ENCODE results near the gene ZAP70.
A peak's percentile ranks its signal among the peaks of the same experiment; 100 is the strongest.

ZAP70 gene

DNA sequence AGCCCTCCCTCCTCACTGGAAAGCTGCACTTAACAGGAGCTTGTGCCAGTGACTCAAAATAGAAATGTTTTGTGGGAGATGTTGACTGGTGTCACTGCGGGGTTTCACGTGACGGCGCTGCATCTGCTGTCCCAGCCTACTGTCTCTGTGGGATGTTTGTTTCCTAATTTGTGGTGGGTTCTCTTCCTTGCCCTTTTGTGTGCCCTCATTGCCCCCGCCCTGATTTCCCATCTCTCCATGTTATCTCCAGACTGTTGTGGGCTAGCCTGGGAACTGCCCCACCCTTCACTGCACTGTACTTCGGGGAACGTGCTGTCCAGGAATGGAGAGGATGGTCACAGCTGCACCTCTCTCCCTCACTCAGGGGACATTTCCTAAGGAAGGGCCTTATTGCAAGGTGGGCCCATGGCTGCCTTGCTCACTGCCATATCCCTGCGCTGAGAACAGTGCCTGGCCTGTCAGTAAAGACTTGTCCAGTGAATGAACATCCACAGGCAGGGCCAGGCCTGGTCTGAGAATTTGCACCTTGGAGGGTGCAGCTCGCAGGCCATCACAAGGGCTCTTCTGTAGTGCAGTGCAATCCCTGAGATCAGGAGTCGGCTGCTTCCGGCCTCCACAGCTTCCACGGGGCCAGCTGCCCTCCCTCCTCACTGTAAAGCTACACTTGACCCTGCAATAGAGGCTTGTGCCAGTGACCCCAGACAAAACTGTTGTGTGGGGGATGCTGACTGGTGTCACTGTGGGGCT lies 18.1 kb downstream of the ZAP70 start:
- no peak for FAIRE-seq
- no peak for DNase-seq (ENCODE audit: insufficient read length, low spot score)

DNA sequence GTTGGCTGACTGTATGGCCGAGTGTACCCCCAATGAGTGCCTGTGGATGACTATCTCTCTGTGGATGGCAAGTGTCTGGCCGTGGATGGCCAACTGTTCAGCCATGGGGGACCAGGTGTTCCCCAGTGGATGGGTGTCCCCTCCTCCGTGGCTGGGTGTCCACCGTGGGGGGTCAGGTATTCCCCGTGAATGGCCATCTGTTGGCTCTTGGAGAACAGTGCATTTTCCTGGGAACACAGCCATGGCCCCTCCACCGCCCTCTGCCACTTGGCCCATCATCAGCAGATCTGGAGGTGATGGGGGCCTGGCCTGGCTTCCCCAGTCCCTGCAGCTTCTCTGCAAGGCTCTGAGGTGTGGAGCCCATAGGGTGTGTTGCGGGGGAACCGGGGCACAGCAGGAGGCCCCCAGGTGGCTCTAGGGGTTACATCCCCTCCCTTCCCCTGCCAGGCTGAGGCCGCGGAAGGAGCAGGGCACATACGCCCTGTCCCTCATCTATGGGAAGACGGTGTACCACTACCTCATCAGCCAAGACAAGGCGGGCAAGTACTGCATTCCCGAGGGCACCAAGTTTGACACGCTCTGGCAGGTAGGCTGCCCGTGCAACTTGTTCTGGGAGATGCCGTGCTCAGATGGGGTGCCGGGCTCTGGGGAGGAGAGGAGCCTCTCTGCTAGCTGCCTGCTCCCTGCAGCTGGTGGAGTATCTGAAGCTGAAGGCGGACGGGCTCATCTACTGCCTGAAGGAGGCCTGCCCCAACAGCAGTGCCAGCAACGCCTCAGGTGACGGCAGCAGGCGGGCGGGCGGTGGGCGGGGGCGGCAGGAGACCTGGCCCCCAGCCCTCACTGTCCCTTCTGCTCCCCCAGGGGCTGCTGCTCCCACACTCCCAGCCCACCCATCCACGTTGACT lies 19.3 kb downstream of the ZAP70 start:
- FAIRE-seq = no peak
- DNase-seq (ENCODE audit: insufficient read length, low spot score) = no peak

DNA sequence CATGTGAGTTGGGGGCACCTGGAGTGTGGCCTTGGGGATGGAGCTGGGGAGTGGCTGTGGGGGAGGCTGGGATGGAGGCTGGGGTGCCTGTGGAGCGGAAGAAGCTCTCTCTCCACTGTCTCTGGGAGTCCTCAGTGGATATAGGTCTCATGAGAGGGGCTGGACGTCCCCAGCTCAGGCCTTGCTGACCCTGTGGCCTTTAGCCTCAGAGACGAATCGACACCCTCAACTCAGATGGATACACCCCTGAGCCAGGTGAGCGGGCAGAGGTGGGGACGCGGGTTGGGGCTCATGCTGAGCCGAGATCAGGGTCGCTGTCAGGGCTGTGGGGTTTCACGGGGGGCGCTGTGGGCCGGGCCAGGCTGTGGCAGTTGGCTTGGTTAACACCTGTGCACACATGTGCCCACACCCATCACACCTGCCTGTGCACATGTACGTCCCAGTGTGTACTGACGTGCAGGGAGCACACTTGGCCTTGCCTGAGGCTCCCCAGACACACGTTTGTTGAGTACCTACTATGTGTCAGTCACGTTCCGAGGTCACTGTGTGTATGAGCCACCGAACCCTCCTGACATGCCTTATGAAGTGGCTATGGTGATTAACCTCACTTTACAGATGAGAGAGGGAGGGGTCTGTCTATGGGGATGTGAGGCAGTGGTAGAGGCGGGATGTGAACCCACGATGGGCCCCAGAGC lies 20.1 kb downstream of the ZAP70 start:
- DNase-seq (ENCODE audit: insufficient read length, low spot score) = no peak
- FAIRE-seq = no peak

DNA sequence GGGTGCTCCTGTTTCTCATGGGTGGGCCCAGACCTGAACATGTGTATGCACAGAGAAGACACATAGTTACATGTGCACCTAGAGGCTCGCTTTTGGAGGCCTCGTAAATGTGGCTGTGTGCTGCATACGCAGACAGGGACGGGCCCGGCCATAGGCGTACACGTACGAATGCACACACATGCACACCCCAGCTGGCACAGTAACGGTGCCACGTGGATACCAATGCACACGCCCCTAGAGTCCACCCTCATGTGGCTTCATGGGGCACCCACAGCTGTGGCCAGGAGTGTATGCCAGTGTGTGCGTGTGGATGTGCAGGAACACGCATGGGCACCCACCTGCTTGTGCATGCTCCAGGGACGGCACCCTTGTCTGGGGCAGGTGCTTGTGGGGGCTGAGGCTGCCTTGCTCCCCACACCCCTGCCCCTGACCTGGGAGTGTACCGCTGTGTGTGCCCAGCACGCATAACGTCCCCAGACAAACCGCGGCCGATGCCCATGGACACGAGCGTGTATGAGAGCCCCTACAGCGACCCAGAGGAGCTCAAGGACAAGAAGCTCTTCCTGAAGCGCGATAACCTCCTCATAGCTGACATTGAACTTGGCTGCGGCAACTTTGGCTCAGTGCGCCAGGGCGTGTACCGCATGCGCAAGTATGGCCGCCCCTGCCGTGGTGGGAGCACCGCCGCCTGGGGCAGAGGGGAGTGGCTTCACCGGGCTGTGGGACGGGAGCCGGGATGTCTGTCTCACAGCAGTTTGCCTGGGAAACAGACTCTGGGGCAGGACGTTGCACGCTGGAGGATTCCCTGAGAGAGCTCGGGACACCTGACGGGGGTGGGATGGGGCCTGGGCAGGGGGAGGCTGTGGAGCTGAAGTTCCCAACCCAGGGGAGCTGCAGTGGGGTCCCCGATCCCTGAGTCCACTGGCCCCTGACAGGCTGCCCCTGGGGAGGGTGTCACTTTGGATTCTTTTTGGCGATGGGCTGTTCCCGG lies 21.0 kb downstream of the ZAP70 start:
- DNase-seq (ENCODE audit: insufficient read length, low spot score) = no peak
- FAIRE-seq = no peak

DNA sequence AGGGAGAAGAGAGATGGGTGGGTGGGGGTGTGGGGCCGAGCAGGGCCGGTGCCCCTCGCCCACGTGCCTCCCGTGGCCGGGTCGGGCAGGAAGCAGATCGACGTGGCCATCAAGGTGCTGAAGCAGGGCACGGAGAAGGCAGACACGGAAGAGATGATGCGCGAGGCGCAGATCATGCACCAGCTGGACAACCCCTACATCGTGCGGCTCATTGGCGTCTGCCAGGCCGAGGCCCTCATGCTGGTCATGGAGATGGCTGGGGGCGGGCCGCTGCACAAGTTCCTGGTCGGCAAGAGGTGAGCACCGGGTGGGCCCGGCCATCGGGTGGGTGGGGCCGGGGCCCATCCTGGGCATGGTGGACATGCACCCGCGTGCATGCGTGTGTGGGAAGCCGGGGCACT lies 21.8 kb downstream of the ZAP70 start:
- DNase-seq (ENCODE audit: insufficient read length, low spot score) = no peak
- FAIRE-seq = no peak

DNA sequence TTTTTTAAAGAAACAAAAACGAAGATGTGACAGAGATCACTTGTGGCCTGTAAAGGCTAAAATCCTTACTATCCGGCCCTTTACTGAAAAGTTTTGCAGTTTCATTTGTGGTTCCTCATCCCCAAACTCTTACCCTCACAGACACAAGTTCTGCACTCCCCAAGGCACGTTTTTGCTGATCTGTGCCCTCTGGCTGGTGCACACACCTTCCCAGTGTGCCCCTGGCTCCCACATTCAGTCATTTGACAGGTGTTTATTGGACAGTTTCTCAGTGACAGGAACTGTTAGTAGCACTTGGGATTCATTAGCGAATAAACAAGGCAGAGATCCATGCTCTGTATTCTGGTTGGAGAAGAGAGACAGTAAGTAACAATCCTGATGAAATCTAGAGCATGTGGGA lies 22.8 kb downstream of the ZAP70 start:
- DNase-seq (ENCODE audit: insufficient read length, low spot score) (no peak), FAIRE-seq (no peak)

DNA sequence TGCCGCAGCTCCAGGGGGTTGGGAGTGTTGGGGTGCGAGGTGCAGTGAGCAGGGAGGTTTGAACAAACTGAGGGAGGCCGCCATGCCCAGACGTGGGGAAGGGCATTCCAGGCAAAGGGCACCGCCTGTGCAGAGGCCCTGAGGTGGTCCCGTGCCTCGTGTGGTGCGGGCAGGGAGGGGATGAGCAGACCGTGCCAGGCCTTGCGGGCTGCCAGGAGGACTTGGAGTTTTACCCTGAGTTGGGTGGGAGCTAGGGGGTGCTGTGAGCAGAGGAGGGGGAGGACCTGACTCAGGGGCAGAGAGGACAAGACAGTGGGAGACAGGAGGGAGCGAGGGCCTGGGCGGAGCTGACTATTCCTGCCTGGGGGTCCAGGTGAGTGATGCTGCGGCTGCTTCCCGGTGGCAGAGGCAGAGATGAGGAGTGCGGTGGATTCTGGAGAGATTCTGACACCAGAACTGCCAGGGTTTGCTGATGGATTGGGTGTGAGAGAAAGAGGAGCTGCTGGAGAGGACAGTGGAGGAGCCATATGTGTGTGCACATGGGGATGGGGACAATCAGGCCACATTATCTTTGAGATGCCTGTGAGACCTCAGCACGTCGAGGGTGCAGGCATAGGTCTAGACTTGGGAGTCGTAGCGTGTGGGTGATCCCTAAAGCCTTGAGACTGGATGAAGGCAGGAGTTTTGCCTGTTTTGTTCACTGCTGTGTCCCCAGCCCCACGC lies 23.4 kb downstream of the ZAP70 start:
- FAIRE-seq = no peak
- DNase-seq (ENCODE audit: insufficient read length, low spot score) = no peak

DNA sequence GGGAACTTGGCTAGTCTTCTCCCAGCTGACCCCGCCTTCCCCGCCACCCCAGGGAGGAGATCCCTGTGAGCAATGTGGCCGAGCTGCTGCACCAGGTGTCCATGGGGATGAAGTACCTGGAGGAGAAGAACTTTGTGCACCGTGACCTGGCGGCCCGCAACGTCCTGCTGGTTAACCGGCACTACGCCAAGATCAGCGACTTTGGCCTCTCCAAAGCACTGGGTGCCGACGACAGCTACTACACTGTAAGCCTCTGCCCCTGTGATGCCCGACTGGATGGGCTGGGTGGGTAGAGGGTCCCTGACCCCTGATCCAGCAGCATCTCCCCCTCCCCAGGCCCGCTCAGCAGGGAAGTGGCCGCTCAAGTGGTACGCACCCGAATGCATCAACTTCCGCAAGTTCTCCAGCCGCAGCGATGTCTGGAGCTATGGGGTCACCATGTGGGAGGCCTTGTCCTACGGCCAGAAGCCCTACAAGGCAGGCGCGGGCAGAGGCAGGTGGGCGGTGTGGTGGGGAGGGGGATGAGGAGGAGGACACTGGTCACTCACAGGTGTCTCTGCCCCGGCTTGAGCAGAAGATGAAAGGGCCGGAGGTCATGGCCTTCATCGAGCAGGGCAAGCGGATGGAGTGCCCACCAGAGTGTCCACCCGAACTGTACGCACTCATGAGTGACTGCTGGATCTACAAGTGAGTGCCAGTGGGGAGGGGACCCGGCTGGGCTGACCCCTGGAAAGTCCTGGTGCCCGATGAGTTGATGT lies 24.2 kb downstream of the ZAP70 start:
- DNase-seq (ENCODE audit: insufficient read length, low spot score) = no peak
- no peak for FAIRE-seq

DNA sequence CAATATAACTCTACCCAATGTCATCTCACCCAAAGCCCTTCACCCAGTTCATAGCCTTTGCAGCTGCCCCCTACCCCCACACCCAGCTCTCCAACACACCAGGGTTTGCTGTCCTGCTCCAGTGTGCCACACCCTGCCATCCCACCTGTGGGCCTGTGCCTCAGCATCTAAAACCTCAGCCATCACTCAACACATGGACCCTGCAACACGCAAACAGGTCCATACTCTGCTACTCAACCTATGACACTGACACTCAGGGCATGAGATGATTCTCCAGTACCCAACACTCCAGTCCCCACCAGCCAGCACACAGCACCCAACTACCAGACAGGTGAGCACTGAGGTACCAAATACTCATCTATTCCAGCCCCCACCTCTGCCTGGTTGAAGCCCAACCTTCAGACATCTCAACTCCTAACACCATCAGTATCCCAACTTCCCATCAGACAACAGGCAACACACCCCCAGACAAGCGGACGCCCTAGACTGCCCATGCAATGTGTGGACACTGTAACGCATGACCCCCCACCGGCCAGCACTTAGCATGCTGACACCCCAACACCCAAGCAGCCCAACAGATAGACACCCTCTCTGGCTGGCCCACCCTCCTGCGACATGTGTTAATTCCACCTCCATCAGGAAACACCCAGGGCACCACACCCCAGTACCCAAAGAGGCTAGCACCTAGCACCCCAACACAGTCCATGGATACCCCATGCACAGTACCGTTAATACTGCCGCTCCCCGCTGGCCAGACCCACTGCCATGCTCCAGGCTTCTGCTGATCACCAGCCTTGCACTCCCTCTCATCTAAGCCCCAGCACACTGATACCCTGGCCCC lies 25.0 kb downstream of the ZAP70 start:
- FAIRE-seq = no peak

DNA sequence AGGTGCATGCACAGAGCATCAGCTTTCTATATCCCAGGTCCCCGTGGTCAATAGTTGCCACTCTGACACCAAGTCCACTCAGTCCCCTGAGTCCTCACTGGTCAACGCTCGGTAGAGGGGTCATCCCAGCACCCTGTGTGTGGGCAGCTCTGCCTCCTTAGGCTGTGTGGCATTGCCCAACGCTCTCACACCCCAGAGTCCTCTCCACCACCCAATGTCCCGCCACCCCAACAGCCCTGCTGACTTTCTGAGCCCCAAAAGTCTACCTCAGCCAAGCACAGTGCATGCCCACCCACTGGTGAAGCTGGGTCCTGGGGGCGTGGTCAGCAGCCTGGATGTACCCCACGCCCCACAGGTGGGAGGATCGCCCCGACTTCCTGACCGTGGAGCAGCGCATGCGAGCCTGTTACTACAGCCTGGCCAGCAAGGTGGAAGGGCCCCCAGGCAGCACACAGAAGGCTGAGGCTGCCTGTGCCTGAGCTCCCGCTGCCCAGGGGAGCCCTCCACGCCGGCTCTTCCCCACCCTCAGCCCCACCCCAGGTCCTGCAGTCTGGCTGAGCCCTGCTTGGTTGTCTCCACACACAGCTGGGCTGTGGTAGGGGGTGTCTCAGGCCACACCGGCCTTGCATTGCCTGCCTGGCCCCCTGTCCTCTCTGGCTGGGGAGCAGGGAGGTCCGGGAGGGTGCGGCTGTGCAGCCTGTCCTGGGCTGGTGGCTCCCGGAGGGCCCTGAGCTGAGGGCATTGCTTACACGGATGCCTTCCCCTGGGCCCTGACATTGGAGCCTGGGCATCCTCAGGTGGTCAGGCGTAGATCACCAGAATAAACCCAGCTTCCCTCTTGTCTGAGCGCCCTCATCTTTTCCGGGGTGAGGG lies 25.9 kb downstream of the ZAP70 start:
- FAIRE-seq (no peak), DNase-seq (ENCODE audit: insufficient read length, low spot score) (no peak)

More for the DNA sequence above, 25.0 kb downstream of the ZAP70 start:
- DNase-seq (ENCODE audit: insufficient read length, low spot score) = no peak

DNA sequence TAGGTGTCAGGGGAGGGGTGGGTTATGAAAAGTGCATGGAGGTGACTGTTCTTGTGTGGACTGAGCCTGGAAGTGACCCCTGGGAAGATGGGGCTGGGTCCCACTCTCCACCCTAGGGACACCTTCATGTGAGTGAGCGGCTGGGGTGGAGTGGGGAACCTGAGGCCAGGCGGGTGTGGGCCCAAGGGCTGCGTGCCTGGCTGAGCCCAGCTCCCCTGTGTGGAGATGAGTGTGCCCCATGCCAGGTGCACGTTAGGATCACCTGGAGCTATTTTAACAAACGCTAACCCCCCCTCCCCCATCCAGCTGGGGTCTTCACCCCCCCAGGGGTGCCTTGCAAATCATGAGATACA lies 26.5 kb downstream of the ZAP70 start:
- DNase-seq (ENCODE audit: insufficient read length, low spot score) (no peak), FAIRE-seq (no peak)

DNA sequence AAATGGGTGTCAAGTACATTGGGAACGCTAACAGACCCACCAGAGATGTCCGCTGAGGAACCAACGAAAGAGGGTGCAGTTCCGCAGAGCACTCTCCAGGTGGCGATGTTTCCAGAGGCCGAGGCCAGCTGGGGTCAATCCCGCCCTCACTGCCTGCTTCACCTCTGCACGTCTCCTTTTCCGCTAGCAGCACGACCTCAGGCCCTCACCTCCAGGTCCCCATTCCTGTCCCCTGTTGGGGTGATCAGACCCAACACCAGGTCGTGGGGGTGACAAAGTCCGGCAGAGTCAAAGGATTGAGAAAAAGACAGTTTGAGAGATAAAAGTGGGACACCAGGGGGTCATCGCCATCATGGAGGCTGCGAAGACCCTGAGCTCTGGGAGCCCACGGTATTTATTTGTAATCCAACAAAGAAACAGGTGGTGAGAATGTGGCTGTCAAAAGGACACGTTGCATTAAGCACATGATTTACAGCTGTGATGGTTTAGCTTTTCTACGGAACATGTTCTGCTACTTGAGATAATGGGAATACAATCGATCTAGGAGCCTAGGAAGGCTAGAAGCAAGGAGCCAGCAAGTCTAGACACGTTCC lies 27.3 kb downstream of the ZAP70 start:
- FAIRE-seq = peak; percentile 79
- peak; percentile 91 for DNase-seq (ENCODE audit: insufficient read length, low spot score)

DNA sequence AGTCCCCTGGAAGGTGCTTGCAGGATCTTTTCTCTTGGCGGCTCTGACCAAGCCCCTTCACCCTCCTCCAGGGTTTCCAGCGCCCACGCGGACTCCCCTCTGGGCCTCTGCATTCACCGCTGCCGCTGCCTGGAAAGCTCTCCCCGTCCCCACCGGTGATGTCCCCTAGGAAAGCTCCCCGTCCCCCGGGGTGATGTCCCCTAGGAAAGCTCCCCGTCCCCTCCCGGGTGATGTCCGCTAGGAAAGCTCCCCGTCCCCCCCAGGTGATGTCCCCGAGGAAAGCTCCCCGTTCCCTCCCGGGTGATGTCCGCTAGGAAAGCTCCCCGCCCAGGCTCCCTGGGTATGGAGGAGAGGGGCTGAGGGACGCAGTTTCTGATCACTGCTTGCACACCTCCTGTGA lies 27.9 kb downstream of the ZAP70 start:
- DNase-seq (ENCODE audit: insufficient read length, low spot score) (no peak), FAIRE-seq (no peak)

DNA sequence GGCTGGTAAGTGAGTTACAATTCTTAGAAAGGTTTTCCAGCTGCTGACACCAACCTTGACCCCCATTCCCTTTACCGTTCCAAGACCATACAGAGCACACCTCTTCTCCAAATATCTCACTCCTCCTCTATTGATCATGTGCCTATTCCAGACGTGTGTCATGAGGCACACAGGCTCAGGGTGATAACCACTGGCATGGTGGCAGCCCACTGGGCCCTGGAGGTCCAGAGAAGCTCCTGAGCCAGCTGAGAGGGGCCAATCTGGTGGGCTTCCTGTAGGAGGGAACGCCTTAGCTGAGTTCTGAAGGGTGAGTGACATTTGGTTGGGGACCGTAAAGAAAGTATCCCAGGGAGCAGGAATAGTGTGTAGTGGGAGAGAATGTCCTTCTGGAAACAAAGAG lies 28.3 kb downstream of the ZAP70 start:
- no peak for FAIRE-seq
- no peak for DNase-seq (ENCODE audit: insufficient read length, low spot score)

DNA sequence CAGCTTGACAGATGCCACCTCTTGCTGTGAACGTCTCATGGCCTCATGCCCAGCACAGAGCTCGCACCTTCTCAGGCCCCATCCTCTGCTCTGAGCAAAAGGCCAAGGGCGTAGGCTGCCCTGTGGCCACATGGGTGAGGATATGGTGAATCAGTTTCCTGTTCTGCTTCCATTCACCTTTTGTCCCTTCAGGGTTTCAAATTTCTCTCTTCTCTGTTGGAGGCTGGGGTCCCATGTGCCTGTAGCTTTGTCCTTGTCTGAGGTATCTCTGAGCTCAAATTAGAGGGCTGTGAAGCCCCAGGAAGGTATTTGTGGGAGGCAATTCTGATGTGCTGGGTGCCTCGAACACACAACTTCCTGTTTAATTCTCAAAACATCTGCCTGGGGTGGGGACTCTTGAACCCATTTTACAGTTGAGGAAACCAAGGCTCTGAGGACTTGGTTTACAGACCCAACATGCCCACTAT lies 29.0 kb downstream of the ZAP70 start:
- no peak for DNase-seq (ENCODE audit: insufficient read length, low spot score)
- no peak for FAIRE-seq

DNA sequence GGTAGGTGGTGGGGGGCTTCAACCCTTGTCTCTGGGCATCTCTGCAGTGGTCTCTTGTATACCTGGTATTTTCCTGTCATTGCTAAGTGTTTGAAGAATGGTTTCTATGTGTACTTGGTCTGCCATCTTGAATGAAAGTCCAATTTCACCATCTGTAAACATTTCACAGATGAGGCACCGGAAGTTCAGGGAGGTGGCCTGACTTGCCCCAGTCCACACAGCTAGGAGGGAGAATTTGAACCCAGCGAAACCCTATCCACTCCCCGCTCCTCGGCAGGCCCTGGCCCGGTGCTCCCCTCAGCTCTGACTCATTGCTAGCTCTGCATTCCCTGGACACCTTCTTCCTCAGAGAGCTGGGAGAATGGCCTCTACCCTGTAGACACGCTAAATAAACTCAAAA lies 30.5 kb downstream of the ZAP70 start:
- FAIRE-seq (no peak), DNase-seq (ENCODE audit: insufficient read length, low spot score) (no peak)

Measured in GM19239 (cell line).